ENCODE results near the gene DNER. TPM values are rescaled to one million over a fixed set of nuclear protein-coding genes. Genes with fewer than 3 reads are reported as not detected.

The DNER gene
- total RNA-seq, 3 donors from 2014 or later: 0.55 to 8.4 (median 0.99) TPM

DNA sequence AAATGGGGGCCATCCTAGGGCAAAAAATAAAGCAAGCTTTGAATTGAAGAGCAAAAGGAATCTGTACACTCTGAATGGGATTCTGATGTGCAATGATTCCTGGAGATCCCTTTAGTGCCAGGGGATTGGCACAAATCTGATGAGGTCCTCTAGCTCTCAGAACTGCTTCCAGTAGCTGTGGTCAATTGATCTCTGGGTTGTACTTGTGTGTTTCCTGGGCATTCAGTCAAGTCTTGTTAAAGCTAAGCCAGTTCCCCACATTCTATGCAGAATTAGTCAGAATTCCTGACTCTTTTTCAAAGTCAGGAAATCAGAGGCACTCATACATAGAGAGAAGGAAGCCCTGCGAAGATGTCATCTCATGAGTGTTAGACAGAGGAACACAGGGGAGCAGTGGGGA lies 161.3 kb downstream of the DNER start:
- Histone ChIP-seq H3K4me3 (no peak overlapping the region), H3K4me1 (ENCODE audit: low read depth) (no peaks in the 10 kb centered on the region), H3K9me3 (no peaks in the 10 kb centered on the region), H3K36me3 (ENCODE audit: low read depth) (no peaks in the 10 kb centered on the region)
- TF ChIP-seq, protein P1, sequence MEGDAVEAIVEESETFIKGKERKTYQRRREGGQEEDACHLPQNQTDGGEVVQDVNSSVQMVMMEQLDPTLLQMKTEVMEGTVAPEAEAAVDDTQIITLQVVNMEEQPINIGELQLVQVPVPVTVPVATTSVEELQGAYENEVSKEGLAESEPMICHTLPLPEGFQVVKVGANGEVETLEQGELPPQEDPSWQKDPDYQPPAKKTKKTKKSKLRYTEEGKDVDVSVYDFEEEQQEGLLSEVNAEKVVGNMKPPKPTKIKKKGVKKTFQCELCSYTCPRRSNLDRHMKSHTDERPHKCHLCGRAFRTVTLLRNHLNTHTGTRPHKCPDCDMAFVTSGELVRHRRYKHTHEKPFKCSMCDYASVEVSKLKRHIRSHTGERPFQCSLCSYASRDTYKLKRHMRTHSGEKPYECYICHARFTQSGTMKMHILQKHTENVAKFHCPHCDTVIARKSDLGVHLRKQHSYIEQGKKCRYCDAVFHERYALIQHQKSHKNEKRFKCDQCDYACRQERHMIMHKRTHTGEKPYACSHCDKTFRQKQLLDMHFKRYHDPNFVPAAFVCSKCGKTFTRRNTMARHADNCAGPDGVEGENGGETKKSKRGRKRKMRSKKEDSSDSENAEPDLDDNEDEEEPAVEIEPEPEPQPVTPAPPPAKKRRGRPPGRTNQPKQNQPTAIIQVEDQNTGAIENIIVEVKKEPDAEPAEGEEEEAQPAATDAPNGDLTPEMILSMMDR (IDR thresholded peaks at IDR 0.05): no peak
- intact Hi-C loops (cut with DNase I, micrococcal nuclease): no loop called here
- DNase-seq: no peak
- no peak for ATAC-seq

DNA sequence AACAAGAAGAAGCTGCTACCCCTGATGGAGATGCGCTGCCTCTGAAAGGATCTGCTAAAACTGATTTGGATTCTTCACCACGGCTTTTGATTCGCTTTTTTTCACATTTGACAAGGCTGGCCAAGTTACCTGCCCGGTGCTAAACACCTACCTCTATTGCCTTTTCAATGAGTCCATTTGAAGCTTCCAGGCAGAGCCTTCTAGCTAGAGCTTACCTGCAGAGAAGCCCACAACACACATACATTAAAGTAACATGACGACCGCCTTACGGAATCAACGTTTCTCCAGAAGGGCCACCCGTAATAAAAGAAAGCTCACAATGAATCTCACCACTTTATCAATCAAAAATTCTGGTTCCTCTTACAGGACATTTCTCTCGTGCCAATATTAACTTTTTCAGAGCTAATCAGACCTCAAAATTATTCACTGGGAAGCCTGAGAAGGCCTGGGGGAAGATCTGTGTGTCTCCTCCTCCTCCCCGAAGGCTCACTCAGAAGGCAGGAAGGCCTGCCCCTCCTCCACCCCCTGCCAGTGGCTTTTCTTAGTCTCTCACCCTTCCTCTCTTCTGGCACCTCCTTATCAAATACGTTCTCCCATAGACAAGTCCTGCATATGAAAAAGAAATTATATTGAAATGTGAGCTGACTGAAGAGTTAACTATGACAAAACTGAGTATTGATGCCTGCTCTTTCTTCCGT lies 171.0 kb downstream of the DNER start:
- Histone ChIP-seq H3K4me1 (ENCODE audit: low read depth) (no peaks in the 10 kb centered on the region), H3K9me3 (no peaks in the 10 kb centered on the region), H3K36me3 (ENCODE audit: low read depth) (no peaks in the 10 kb centered on the region), H3K4me3 (no peak overlapping the region)
- TF ChIP-seq, protein P1 (IDR thresholded peaks at IDR 0.05): no peak
- no peak for DNase-seq
- no peak for ATAC-seq
- intact Hi-C loops (cut with DNase I, micrococcal nuclease): no loop called here

DNA sequence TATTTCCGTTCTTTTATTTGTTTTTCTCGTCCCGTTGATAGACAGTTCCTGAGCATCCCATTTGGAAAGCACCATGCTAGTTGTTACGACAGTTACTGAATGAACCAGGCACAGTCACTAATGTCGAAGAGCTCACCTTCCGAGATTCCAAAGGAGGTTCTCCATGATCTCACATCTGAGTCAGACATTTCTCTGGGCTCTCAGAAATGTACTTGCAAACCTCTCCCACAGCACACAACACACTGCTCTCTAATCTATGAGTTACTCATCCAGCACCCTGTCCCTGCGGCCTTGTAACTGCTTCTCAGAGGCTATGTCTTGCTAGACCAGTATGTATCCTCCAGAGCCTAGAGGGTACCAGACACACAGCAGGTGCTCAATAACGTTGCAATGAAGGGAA lies 174.7 kb downstream of the DNER start:
- no peak for DNase-seq
- Histone ChIP-seq H3K9me3 (no peaks in the 10 kb centered on the region), H3K4me3 (no peak overlapping the region), H3K4me1 (ENCODE audit: low read depth) (no peaks in the 10 kb centered on the region), H3K36me3 (ENCODE audit: low read depth) (no peaks in the 10 kb centered on the region)
- TF ChIP-seq, protein P1 (IDR thresholded peaks at IDR 0.05): no peak
- no peak for ATAC-seq
- intact Hi-C loops (cut with DNase I, micrococcal nuclease): no loop called here

DNA sequence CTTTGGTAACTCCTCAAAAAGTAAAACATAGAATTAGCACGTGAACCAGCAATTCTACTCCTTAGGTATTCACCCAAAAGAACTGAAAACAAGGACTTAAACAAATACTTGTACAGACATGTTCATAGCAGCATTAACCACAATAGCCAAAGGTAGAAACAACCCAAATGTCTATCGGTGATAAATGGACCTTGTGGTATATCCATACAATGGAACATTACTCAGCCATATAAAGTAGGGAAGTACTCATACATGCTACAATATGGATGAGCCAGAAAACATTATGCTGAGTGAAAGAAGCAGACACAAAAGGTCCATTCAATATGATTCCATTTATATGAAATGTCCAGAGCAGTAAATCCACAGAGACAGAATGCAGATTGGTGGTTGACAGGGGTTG lies 182.8 kb downstream of the DNER start:
- Histone ChIP-seq H3K4me1 (ENCODE audit: low read depth) (no peaks in the 10 kb centered on the region), H3K36me3 (ENCODE audit: low read depth) (no peaks in the 10 kb centered on the region), H3K4me3 (no peak overlapping the region), H3K9me3 (no peaks in the 10 kb centered on the region)
- TF ChIP-seq, protein P1 (IDR thresholded peaks at IDR 0.05): no peak
- DNase-seq: no peak
- intact Hi-C loops (cut with DNase I, micrococcal nuclease): no loop called here
- ATAC-seq: no peak

DNA sequence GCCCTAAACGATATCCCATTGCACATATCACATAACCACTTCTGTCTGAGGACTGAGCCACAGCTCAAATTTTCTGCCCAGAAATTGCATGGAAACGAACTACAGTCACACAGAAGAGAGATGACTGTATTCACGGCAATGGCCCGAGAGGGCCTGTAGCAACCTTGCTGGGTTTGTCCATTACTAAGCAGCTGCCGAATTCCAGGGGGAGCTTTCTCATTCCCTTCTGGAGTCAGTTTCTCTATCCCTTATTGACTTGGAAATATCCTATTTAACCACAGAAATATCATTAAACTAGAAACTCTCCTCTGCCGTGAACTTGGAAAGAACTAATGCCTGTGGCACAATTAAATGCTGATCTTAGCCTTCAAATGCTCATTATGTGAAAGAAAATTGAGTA lies 183.9 kb downstream of the DNER start:
- intact Hi-C loops (cut with DNase I, micrococcal nuclease): no loop called here
- ATAC-seq: no peak
- no peak overlapping the region for H3K4me3 ChIP-seq
- TF ChIP-seq, protein P1 (IDR thresholded peaks at IDR 0.05): no peak
- DNase-seq: no peak
- H3K9me3 ChIP-seq: no peaks in the 10 kb centered on the region
- H3K4me1 ChIP-seq (ENCODE audit: low read depth): no peaks in the 10 kb centered on the region
- no peaks in the 10 kb centered on the region for H3K36me3 ChIP-seq (ENCODE audit: low read depth)

DNA sequence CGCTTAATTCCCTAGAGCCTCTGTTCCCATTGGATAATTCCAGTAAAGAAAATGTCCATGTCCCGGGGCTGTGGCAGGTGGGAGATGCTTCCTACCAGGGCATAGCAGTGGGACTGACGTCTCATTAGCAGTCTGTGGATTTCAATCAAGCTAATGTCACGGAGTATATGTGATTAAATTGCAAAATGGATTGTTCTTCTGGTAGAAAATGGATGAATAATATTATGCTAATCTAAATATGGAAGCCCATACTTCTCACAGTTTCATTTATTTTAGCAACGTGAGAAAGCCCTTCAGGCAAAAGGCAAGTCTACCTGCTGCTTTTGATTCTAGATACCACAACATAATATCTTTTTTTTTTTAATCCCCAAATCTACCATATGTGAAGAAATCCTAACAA lies 185.5 kb downstream of the DNER start:
- TF ChIP-seq, protein P1 (IDR thresholded peaks at IDR 0.05): no peak
- H3K4me1 ChIP-seq (ENCODE audit: low read depth): no peaks in the 10 kb centered on the region
- H3K4me3 ChIP-seq: no peak overlapping the region
- H3K9me3 ChIP-seq: no peaks in the 10 kb centered on the region
- DNase-seq (no peak), ATAC-seq (no peak)
- no peaks in the 10 kb centered on the region for H3K36me3 ChIP-seq (ENCODE audit: low read depth)
- intact Hi-C loops (cut with DNase I, micrococcal nuclease): no loop called here
